DMS114 treated with DMSO at 0.1 percent for 48 hours (cell line): ENCODE data around the gene GABRR1.
"Not testable (repeated sequence)": the region's sequence is repeated elsewhere in the genome, so short reads cannot be mapped to it uniquely, and the experiment has no call there.

Experiments
- DNase-seq: peaks from one replicate; lab custom pipeline; 2025; ENCODE audit not compliant: unreplicated experiment; lab: John Stamatoyannopoulos, UW

The GABRR1 gene

DNA sequence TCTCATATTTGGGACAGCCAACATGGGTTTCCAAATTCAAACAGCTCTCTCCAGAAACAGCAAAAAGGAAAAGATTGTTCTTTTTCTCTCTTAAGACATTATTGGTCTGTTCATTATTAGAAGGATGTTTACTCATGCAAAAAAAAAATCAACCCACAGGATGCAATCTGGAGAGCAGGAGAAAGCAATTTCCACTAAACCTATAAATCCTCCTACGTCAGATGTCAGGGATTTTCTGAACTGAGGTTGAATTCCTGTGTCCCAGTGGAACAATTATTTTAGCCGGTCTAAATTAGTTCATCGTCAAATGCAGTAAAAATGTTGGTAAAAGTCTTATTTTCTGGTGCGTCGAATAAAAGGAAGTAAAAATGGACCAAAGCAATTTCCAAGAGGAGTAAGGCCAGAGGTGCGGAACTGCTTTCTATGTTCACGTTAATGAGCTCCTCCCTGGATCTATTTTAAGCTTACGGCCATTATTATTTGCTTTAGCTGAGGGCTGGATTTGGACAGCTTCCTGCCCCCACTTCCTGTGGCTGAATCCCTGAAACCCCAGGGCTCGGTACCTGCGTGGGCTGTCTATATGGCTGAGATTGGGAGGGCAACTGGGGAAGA lies at the start of gene GABRR1:
GABRR1 (minus strand) TSS at position 60 of the 612 bp plus-strand sequence; CDS start at position 24, 36 bp downstream.
- DNase-seq, result no peak

DNA sequence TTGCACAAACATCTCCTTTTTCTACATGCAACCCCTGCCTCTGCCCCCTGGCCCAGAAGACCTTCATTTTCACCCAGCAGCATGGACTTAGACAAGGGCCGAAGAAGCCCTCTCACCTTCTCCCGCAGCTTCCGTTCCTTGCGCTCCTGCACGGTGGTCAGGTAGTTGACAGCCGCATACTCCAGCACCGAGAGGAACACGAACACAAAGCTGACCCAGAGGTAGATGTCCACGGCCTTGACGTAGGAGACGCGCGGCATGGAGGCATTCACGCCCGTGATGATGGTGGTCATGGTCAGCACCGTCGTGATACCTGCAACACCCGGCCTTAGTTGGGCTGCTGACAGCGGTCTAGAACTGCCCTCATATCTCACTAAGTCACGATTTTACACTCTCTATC lies 47.1 kb upstream of the GABRR1 start:
- no peak for DNase-seq

DNA sequence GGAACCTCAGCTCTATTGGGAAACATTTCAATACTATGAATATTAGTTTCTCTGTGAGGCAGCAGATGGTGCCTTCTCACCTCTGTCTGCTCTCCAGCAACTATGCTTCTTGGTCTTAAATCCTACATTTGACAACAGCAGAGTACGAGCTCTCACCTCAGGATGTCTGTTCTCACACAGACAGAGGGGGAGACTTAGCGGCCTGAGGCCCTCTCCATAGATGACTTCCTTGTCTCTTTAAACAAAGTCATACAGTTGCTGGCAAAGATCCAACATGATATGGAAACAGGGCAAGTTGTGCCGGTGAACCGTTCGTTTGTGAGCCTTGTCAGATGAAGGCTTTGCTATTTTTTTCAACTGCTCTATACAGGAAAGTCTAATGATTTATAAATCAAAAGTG lies 43.7 kb upstream of the GABRR1 start:
- no peak for DNase-seq

GRCh38 chr6:89260310-89260709 lies 43.2 kb upstream of the GABRR1 start:
- DNase-seq, result no peak

DNA sequence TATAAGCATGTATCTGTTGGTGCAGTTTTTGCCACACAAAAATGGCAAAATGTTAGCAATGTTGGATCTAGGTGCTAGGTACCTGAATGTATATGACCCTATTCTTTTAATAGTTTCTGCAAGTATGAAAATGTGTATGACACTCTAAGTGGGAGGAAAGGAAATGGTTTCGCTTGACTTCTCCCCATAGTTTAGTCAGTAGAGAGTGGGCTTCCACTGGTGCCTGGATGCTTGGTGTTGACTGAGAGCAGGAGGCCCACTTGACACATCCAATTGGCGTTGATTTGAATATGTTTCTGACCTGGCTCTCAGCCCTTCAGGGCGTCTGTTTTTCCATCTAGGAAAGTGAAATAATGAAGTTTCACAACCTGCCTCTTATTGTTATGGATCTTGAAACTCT lies 41.8 kb upstream of the GABRR1 start:
- no peak for DNase-seq

DNA sequence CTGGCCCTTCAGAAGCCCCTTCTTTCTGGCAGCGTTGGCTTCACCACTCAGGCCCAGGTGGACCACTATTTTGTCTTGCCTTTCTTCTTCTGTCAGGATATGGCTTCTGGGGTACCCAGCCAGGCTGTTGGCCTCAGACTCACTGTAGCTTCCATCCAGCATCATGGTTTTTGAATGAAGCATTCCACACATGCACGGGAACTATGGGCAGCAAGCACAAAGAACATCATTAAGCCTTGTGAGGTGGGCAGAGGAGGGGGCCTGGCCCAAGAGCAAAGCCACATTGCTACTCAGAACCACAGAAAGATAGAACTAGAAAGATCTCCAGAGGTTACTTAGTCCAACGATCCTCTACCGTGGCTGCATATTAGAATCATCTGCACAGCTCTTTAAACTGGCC lies 40.6 kb upstream of the GABRR1 start:
- no peak for DNase-seq

- no peak for DNase-seq
Observed at GRCh38 chr6:89257346-89257745, 40.2 kb upstream of the GABRR1 start.

- DNase-seq, result no peak
Observed at GRCh38 chr6:89255417-89255816, 38.3 kb upstream of the GABRR1 start.

- DNase-seq, result no peak
Observed at GRCh38 chr6:89254569-89254968, 37.4 kb upstream of the GABRR1 start.

DNA sequence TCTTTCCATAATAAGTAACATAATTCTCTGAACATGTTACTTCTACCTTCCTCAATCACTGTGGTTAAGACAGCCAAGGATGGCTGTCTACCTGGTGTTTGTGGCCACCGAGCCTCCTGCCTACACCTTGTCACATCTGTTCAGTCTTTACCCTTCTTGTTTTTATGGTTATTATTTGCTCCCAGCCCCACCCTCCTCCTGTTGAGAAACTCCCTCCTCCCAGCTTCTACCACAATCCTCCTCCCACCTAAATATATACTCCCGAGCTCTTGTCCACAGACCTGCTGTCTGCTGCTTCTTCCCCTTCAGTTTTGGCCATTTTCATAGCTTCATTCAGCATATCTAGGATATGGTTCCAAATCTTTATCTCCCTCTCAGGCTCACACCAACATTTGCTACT lies 35.7 kb upstream of the GABRR1 start:
- DNase-seq, result no peak

DNA sequence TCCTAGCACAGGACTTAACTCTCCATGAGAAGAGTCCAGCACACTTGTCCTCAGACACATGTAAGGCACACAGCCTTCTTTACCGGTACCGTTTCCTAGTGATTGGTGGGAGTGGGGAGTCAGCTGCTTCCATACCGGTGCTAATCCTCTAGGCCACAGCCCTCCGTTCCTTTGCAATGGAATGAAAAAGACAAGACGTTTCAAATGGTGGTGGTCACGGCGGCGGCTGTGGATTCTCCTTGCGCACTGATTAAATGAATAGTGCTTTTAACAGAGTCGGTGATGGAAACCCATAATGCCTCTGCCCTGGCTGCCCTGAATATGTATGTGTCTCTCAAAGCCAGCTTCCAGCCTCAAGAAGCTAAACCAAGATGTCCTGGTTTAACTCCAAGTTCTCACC lies 34.8 kb upstream of the GABRR1 start:
- DNase-seq, result no peak

- DNase-seq, result no peak
Observed at GRCh38 chr6:89251170-89251569, 34.0 kb upstream of the GABRR1 start.

DNA sequence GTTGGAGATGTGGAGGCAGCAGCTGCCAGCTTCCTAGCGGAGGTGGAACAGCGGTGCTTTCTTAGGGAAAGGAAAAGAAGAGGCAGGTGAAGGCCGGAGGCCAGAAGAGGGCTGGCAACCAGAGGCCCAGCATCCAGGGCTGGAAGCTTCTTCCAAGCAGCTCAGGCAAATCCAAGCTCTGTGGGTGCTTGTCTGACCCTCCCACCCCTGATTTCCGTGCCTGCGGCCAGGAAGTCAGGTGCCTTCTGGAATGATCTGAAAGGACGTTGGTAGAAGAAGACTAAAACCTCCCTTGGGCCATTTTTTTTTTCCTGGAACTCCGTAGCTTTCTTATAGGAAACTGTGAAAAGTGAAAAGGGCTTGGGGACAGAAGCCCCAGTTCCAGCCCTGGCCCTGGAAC lies 33.1 kb upstream of the GABRR1 start:
- DNase-seq, result no peak

- DNase-seq, result no peak
Observed at GRCh38 chr6:89244241-89244985, 27.3 kb upstream of the GABRR1 start.

DNA sequence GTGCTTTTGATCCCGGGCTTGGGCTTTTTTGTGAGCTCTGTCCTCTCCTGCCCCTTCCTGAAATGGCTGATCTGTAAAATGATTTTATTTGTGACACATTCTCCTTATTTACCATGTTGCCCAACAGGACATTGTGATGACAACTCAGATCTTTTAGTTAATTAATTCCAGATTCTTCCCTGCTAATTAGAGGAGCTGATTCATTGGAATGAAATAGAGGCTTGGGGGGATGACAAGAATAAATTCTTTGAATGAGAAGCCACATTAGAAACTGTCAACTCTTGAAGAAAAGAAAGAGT lies 26.1 kb upstream of the GABRR1 start:
- no peak for DNase-seq

DNA sequence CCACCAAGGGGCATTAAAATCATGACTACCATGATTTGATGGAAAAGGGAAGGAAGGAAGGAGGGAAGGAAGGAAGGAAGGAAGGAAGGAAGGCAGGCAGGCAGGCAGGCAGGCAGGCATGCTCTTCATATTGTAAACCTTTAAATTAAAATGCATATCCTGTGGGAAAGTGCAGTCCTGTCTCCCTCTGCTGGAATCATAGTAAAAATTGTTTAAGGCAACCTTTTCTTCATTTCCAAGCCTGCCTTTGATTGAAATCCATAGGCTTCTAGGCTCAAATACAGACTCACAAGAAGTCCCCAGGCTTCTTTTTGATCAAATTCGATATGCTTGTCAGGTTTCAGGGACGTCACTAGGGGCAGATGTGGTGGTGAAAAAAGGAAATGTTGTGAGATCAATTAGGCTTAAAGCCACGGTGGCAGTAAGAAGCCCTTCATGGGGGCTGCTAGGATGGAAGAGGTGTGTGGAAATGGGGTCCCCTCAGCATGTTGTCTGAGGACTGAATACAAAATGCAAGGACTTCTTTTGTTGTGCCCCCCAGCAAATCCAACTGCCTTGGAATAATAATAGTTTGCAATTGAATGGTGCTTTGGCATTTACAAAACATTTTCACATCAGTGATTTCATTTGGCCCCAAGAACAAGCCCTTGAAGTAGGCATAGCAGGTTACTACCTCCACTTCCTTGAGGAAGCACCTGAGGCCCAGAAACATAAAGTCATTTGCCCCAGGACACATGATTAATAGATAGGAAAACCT lies 25.6 kb upstream of the GABRR1 start:
- DNase-seq, result peak; percentile 58

GRCh38 chr6:89239338-89239737 lies 22.2 kb upstream of the GABRR1 start:
- no peak for DNase-seq

- no peak for DNase-seq
Observed at GRCh38 chr6:89237158-89237557, 20.0 kb upstream of the GABRR1 start.

DNA sequence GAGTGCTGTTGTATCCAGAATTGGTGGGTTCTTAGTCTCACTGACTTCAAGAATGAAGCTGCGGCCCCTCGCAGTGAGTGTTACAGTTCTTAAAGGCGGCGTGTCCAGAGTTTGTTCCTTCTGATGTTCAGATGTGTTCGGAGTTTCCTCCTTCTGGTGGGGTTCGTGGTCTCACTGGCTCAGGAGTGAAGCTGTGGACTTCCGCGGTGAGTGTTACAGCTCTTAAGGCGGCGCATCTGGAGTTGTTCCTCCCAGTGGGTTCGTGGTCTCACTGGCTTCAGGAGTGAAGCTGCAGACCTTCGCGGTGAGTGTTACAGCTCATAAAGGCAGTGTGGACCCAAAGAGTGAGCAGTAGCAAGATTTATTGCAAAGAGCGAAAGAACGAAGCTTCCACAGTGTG lies 16.4 kb upstream of the GABRR1 start:
- not testable (repeated sequence) for DNase-seq

- DNase-seq, result no peak
Observed at GRCh38 chr6:89222712-89223039, 5.5 kb upstream of the GABRR1 start.

DNA sequence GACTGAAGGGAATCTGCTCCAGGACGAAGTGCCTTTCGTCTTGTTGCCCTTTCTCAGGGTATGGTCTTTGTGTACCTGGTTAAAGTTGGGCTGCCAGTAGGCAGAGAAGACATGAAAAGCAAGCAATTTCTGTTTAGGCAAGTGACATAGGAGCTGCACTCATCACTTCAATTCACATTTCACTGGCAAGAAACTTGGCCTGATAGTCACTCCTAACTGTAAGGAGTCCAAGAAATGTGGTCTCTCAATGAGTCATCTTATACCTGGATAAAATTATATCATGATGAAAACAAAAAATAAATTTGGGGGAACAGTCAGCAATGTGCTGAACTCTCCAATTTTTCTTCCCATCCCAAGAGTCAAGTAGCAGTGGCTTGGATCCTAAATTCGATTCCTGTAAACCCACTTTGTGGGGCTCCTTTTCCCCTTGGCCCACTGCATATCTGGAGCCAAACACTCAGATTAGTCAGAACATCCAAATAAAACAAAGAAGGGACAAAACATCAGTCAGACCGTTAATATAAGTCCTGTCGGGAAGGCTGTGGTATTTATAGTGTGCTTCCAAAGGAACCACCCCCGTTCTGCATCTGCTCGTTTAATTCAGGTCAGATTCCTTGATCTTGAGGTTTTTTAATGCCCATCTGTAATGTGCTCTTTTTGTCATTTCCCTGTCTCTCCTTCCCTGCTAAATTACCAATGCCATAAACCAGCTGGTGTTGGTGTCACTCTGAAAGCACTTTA lies 5.0 kb upstream of the GABRR1 start:
- no peak for DNase-seq

DNA sequence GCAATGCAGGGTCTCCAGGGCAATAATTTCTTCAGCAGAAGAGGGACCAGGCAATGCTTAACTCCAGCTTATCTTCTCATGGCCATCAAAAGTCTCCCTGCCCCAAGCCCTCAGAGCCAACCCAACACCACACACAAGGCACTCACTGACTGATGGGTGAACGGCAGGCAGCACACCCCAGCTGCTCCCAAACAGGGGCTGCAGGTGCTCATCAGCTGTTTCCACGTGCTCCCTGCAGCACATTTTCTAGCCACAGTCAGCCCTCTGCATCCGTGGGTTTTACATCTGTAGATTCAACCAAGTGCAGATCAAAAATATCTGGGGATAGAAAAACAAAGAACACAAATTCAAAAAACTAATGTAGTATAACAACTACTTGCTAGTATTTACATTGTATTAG lies 4.0 kb upstream of the GABRR1 start:
- DNase-seq, result no peak
